ENCODE measurements around the gene CNTNAP1. TPM values are rescaled to one million over a fixed set of nuclear protein-coding genes. Genes with fewer than 3 reads are reported as not detected.

Gene CNTNAP1
- total and polyA plus RNA-seq, 9 of the 15 experiments (the other 6 are each of a cell fraction or from before 2014, with no cell fraction given), result 0.10 to 1.8 (median 0.62) TPM

DNA sequence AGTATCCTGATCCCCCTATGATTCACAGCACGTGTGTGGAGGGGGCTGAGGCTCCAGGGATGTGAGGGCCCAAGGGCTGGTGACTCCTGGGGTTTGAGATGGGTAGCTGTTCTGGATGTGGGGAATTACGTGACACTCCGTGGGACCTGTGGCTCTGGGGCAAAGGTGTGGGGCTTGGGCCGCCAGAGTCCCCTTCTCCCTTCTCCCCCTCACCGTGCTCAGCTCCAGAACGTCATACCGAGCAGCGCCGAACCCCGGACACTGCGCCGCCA is 12.7 kb upstream of the CNTNAP1 start:
- peaks cover 63% of the 10 kb centered on the region; the same call in 2 of the 3 replicates for H3K36me3 ChIP-seq (ENCODE audit: control insufficient read depth, insufficient read depth, low read length)
- H2AFZ ChIP-seq (ENCODE audit: low read depth, low read length), result no peak overlapping the region
- peaks cover 2% of the 10 kb centered on the region for H4K20me1 ChIP-seq (replicated peaks; ENCODE audit: control insufficient read depth, insufficient read depth, low read length)
- BruUV-seq (replicated peaks), result no TSS peak
- H3K27me3 ChIP-seq (ENCODE audit: control insufficient read depth in 2 of 2, insufficient read depth in 2 of 2, low read length in 2 of 2), result no peaks in the 10 kb centered on the region
- H3K4me2 ChIP-seq (ENCODE audit: insufficient read depth, low read length), result no peak overlapping the region
- POLR2A ChIA-PET, result interaction anchor here (1.0 to 1.8 kb wide), 5 partner anchors 8 to 60 kb away, joined by 4 to 7 read pairs (median 5); partner anchors contain the start of genes RETREG3 and TUBG1
- intact Hi-C loops (cut with micrococcal nuclease), result no loop called here
- CTCF ChIA-PET (ENCODE audit: low intra/inter-chr PET ratio), result no interaction called here
- DNase-seq (ENCODE audit: extremely low read depth in 1 of 4, low spot score in 3 of 4) (no peak), ATAC-seq (no peak), FAIRE-seq (no peak)
- H3K27ac ChIP-seq (ENCODE audit: extremely low read depth, low read depth, low read length), result no peak overlapping the region
- WGBS (ENCODE audit: insufficient coverage, low coverage, missing lambda C conversion rate), result 93% methylated on average over 7 of the region's 12 CpGs
- H3K9ac ChIP-seq (ENCODE audit: insufficient read depth in 1 of 2, low read depth in 2 of 2, low read length in 2 of 2), result no peak overlapping the region
- H3K79me2 ChIP-seq (ENCODE audit: control insufficient read depth, insufficient read depth, low read length), result peaks cover 6% of the 10 kb centered on the region; the same call in 2 of the 3 replicates
- H3K4me3 ChIP-seq, result no peak overlapping the region
- peaks cover 7 to 48% of the 10 kb centered on the region in 2 experiments for H3K4me1 ChIP-seq (replicated peaks in 1 of 2; ENCODE audit: control insufficient read depth in 2 of 2, insufficient read depth in 2 of 2, low read length in 2 of 2)
- no peaks in the 10 kb centered on the region for H3K9me3 ChIP-seq (replicated peaks; ENCODE audit: control insufficient read depth, insufficient read depth, low read depth, low read length)
- TF ChIP-seq POLR2G (IDR thresholded peaks at IDR 0.05; ENCODE audit: low read depth, low read length) (peak; percentile 37; the same call in 1 of the 2 replicates), NR0B1 (IDR thresholded peaks at IDR 0.05; ENCODE audit: partially characterized antibody) (no peak)
- no peaks in the 10 kb centered on the region for H3K9me1 ChIP-seq (ENCODE audit: control insufficient read depth, insufficient read depth, low read length)
- in situ Hi-C loops (cut with MboI), result no loop called here

- WGBS (ENCODE audit: insufficient coverage, low coverage, missing lambda C conversion rate), result 98% methylated on average over 27 of the region's 87 CpGs
- DNase-seq (ENCODE audit: extremely low read depth in 1 of 4, low spot score in 3 of 4), result peak in 2 of 4 experiments; percentile 44 to 62
- Histone ChIP-seq H3K36me3 (ENCODE audit: control insufficient read depth, insufficient read depth, low read length) (peaks cover 63% of the 10 kb centered on the region; the same call in 2 of the 3 replicates), H4K20me1 (replicated peaks; ENCODE audit: control insufficient read depth, insufficient read depth, low read length) (peaks cover 5% of the 10 kb centered on the region), H3K79me2 (ENCODE audit: control insufficient read depth, insufficient read depth, low read length) (peaks cover 12% of the 10 kb centered on the region), H3K4me1 (replicated peaks in 1 of 2; ENCODE audit: control insufficient read depth in 2 of 2, insufficient read depth in 2 of 2, low read length in 2 of 2) (peaks cover 13 to 54% of the 10 kb centered on the region in 2 experiments), H3K9me1 (ENCODE audit: control insufficient read depth, insufficient read depth, low read length) (no peaks in the 10 kb centered on the region), H2AFZ (ENCODE audit: low read depth, low read length) (no peak overlapping the region), H3K4me2 (ENCODE audit: insufficient read depth, low read length) (no peak overlapping the region), H3K9ac (ENCODE audit: insufficient read depth in 1 of 2, low read depth in 2 of 2, low read length in 2 of 2) (no peak overlapping the region), H3K4me3 (no peak overlapping the region), H3K27ac (ENCODE audit: extremely low read depth, low read depth, low read length) (no peak overlapping the region), H3K27me3 (ENCODE audit: control insufficient read depth in 2 of 2, insufficient read depth in 2 of 2, low read length in 2 of 2) (no peaks in the 10 kb centered on the region), H3K9me3 (replicated peaks; ENCODE audit: control insufficient read depth, insufficient read depth, low read depth, low read length) (no peaks in the 10 kb centered on the region)
- in situ Hi-C loops (cut with MboI) (no loop called here), intact Hi-C loops (cut with micrococcal nuclease) (no loop called here)
- no peak for ATAC-seq
- TF ChIP-seq RBFOX2 (IDR thresholded peaks at IDR 0.05; ENCODE audit: low read depth, low read length), result peak; percentile 17; the same call in 1 of the 2 replicates
- TF ChIP-seq, protein P1, sequence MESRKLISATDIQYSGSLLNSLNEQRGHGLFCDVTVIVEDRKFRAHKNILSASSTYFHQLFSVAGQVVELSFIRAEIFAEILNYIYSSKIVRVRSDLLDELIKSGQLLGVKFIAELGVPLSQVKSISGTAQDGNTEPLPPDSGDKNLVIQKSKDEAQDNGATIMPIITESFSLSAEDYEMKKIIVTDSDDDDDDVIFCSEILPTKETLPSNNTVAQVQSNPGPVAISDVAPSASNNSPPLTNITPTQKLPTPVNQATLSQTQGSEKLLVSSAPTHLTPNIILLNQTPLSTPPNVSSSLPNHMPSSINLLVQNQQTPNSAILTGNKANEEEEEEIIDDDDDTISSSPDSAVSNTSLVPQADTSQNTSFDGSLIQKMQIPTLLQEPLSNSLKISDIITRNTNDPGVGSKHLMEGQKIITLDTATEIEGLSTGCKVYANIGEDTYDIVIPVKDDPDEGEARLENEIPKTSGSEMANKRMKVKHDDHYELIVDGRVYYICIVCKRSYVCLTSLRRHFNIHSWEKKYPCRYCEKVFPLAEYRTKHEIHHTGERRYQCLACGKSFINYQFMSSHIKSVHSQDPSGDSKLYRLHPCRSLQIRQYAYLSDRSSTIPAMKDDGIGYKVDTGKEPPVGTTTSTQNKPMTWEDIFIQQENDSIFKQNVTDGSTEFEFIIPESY (CRISPR knock-in tag; IDR thresholded peaks at IDR 0.05), result peak; percentile 71; the same call in 1 of the 2 replicates
- TF ChIP-seq TRIM24 (IDR thresholded peaks at IDR 0.05), result no peak
- ChIA-PET POLR2A (interaction anchor here (0.8 to 1.8 kb wide), 6 partner anchors 9 to 60 kb away, joined by 3 to 7 read pairs (median 4); partner anchors contain the start of genes RETREG3 and TUBG1), CTCF (ENCODE audit: low intra/inter-chr PET ratio) (no interaction called here)
- no peak for FAIRE-seq
- no TSS peak for BruUV-seq (replicated peaks)
Observed at GRCh38 chr17:42669977-42670788, 12.1 kb upstream of the CNTNAP1 start.

Data from K562 (cell line).